ENCODE results near the gene DGKI.

DGKI gene

GRCh38 chr7:137875746-137876145, 29.0 kb upstream of the DGKI start:
- no peak for DNase-seq (ENCODE audit: extremely low spot score)
- POLR2A ChIA-PET = no interaction called here
- TF ChIP-seq ZNF384 (IDR thresholded peaks at IDR 0.05) (no peak), ELF4 (IDR thresholded peaks at IDR 0.05) (no peak), LEF1 (IDR thresholded peaks at IDR 0.05; ENCODE audit: borderline replicate concordance) (no peak), SP1 (IDR thresholded peaks at IDR 0.05) (no peak), BHLHE40 (IDR thresholded peaks at IDR 0.05; ENCODE audit: borderline replicate concordance) (no peak), HDGF (IDR thresholded peaks at IDR 0.05; ENCODE audit: borderline replicate concordance) (no peak), PKNOX1 (IDR thresholded peaks at IDR 0.05) (no peak), ARNT (IDR thresholded peaks at IDR 0.05) (no peak), FOXA1 (IDR thresholded peaks at IDR 0.05) (no peak), NFRKB (IDR thresholded peaks at IDR 0.05) (no peak), TARDBP (IDR thresholded peaks at IDR 0.05) (no peak), SUZ12 (IDR thresholded peaks at IDR 0.05) (no peak), FOXK2 (IDR thresholded peaks at IDR 0.05) (no peak), CTBP1 (IDR thresholded peaks at IDR 0.05; ENCODE audit: borderline replicate concordance) (no peak), L3MBTL2 (conservative IDR thresholded peaks at IDR 0.05) (no peak), FOXM1 (IDR thresholded peaks at IDR 0.05; ENCODE audit: borderline replicate concordance) (no peak)
- CTCF ChIA-PET = no interaction called here

GRCh38 chr7:137873979-137874777, 27.4 kb upstream of the DGKI start:
- ChIA-PET POLR2A (no interaction called here), CTCF (no interaction called here)
- no peak for DNase-seq (ENCODE audit: extremely low spot score)
- no peak for TF ChIP-seq HDGF (IDR thresholded peaks at IDR 0.05; ENCODE audit: borderline replicate concordance)
- no peak for TF ChIP-seq CTBP1 (IDR thresholded peaks at IDR 0.05; ENCODE audit: borderline replicate concordance)
- no peak for TF ChIP-seq TARDBP (IDR thresholded peaks at IDR 0.05)
- TF ChIP-seq NFRKB (IDR thresholded peaks at IDR 0.05) = no peak
- TF ChIP-seq FOXA1 (IDR thresholded peaks at IDR 0.05) = no peak
- TF ChIP-seq ZNF384 (IDR thresholded peaks at IDR 0.05) = no peak
- TF ChIP-seq ELF4 (IDR thresholded peaks at IDR 0.05) = no peak
- TF ChIP-seq SUZ12 (IDR thresholded peaks at IDR 0.05) = no peak
- no peak for TF ChIP-seq FOXK2 (IDR thresholded peaks at IDR 0.05)
- TF ChIP-seq SP1 (IDR thresholded peaks at IDR 0.05) = no peak

GRCh38 chr7:137873524-137873923, 26.8 kb upstream of the DGKI start:
- ChIA-PET POLR2A (no interaction called here), CTCF (no interaction called here)
- no peak for TF ChIP-seq HDGF (IDR thresholded peaks at IDR 0.05; ENCODE audit: borderline replicate concordance)
- TF ChIP-seq ZNF384 (IDR thresholded peaks at IDR 0.05) = no peak
- TF ChIP-seq FOXA1 (IDR thresholded peaks at IDR 0.05) = no peak
- no peak for TF ChIP-seq FOXM1 (IDR thresholded peaks at IDR 0.05; ENCODE audit: borderline replicate concordance)
- no peak for TF ChIP-seq CTBP1 (IDR thresholded peaks at IDR 0.05; ENCODE audit: borderline replicate concordance)
- no peak for TF ChIP-seq SUZ12 (IDR thresholded peaks at IDR 0.05)
- no peak for TF ChIP-seq NFRKB (IDR thresholded peaks at IDR 0.05)
- TF ChIP-seq BHLHE40 (IDR thresholded peaks at IDR 0.05; ENCODE audit: borderline replicate concordance) = no peak
- TF ChIP-seq L3MBTL2 (conservative IDR thresholded peaks at IDR 0.05) = no peak
- TF ChIP-seq FOXK2 (IDR thresholded peaks at IDR 0.05) = no peak

GRCh38 chr7:137871170-137871915, 24.6 kb upstream of the DGKI start:
- ChIA-PET POLR2A (no interaction called here), CTCF (no interaction called here)
- TF ChIP-seq ARNT (IDR thresholded peaks at IDR 0.05) = no peak
- no peak for DNase-seq (ENCODE audit: extremely low spot score)

More at GRCh38 chr7:137873524-137873923, 26.8 kb upstream of the DGKI start:
- DNase-seq (ENCODE audit: extremely low spot score) = no peak

GRCh38 chr7:137870684-137871083, 23.9 kb upstream of the DGKI start:
- TF ChIP-seq SP1 (IDR thresholded peaks at IDR 0.05) (no peak), FOXK2 (IDR thresholded peaks at IDR 0.05) (no peak), FOXM1 (IDR thresholded peaks at IDR 0.05; ENCODE audit: borderline replicate concordance) (no peak), LEF1 (IDR thresholded peaks at IDR 0.05; ENCODE audit: borderline replicate concordance) (no peak), FOXA1 (IDR thresholded peaks at IDR 0.05) (no peak), CTBP1 (IDR thresholded peaks at IDR 0.05; ENCODE audit: borderline replicate concordance) (no peak), NFRKB (IDR thresholded peaks at IDR 0.05) (no peak), L3MBTL2 (conservative IDR thresholded peaks at IDR 0.05) (no peak), ELF4 (IDR thresholded peaks at IDR 0.05) (no peak), SUZ12 (IDR thresholded peaks at IDR 0.05) (no peak), TARDBP (IDR thresholded peaks at IDR 0.05) (no peak), ZNF384 (IDR thresholded peaks at IDR 0.05) (no peak), HDGF (IDR thresholded peaks at IDR 0.05; ENCODE audit: borderline replicate concordance) (no peak)
- CTCF ChIA-PET = no interaction called here

GRCh38 chr7:137870078-137870477, 23.3 kb upstream of the DGKI start:
- TF ChIP-seq FOXA1 (IDR thresholded peaks at IDR 0.05) (no peak), ZNF384 (IDR thresholded peaks at IDR 0.05) (no peak), ELF4 (IDR thresholded peaks at IDR 0.05) (no peak), ARNT (IDR thresholded peaks at IDR 0.05) (no peak), NFRKB (IDR thresholded peaks at IDR 0.05) (no peak), SUZ12 (IDR thresholded peaks at IDR 0.05) (no peak), HDGF (IDR thresholded peaks at IDR 0.05; ENCODE audit: borderline replicate concordance) (no peak), BHLHE40 (IDR thresholded peaks at IDR 0.05; ENCODE audit: borderline replicate concordance) (no peak), CTBP1 (IDR thresholded peaks at IDR 0.05; ENCODE audit: borderline replicate concordance) (no peak), LEF1 (IDR thresholded peaks at IDR 0.05; ENCODE audit: borderline replicate concordance) (no peak), FOXM1 (IDR thresholded peaks at IDR 0.05; ENCODE audit: borderline replicate concordance) (no peak), PKNOX1 (IDR thresholded peaks at IDR 0.05) (no peak), TARDBP (IDR thresholded peaks at IDR 0.05) (no peak), L3MBTL2 (conservative IDR thresholded peaks at IDR 0.05) (no peak), FOXK2 (IDR thresholded peaks at IDR 0.05) (no peak), SP1 (IDR thresholded peaks at IDR 0.05) (no peak)
- ChIA-PET POLR2A (no interaction called here), CTCF (no interaction called here)
- DNase-seq (ENCODE audit: extremely low spot score) = no peak

More at GRCh38 chr7:137870684-137871083, 23.9 kb upstream of the DGKI start:
- POLR2A ChIA-PET = no interaction called here
- no peak for DNase-seq (ENCODE audit: extremely low spot score)
